Breast epithelium (tissue), 3 donors: ENCODE measurements around the gene TPD52L2.

Experiments used
- CTCF ChIP-seq, 3 donors: fragments of 450-650 bp; IDR thresholded peaks; one replicate each; pipeline ENCODE4 v1.5.1; 2016 to 2017; ENCODE audit warnings: antibody characterized with exemption in 3 of 3, mild to moderate bottlenecking in 3 of 3, moderate library complexity in 3 of 3
- POLR2AphosphoS5 ChIP-seq, 3 donors: sonication (generic); formaldehyde crosslinking; IDR thresholded peaks; one replicate each; pipeline ENCODE4 v1.6.1; 2017; ENCODE audit warnings: antibody characterized with exemption in 3 of 3

GRCh38 chr20:63895202-63895951 lies 30.3 kb downstream of the TPD52L2 start:
- TF ChIP-seq CTCF (IDR thresholded peaks at IDR 0.05), result no peak
- no peak for TF ChIP-seq POLR2AphosphoS5 (IDR thresholded peaks at IDR 0.05)
